ENCODE results near the gene SIPA1L3.

SIPA1L3 gene

DNA sequence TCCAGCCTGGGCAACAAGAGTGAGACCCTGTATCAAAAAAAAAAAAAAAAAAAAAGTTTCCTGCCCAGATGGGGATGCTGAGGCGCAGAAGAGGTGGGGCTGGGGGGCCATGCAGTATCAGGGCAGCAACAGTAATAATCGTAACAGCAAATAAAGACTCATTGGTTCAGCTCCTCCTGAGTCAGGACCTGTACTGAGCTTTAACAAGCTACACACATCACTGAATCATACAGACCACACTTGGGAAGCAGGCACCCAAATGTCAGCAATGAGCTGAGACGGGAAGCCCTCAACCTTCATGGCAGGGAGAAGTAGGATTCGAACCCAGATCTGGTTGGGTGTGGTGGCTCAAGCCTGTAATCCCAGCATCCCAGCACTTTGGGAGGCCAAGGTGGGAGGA, 327.6 kb downstream of the SIPA1L3 start:
- no peak for DNase-seq (ENCODE audit: low read depth)

DNA sequence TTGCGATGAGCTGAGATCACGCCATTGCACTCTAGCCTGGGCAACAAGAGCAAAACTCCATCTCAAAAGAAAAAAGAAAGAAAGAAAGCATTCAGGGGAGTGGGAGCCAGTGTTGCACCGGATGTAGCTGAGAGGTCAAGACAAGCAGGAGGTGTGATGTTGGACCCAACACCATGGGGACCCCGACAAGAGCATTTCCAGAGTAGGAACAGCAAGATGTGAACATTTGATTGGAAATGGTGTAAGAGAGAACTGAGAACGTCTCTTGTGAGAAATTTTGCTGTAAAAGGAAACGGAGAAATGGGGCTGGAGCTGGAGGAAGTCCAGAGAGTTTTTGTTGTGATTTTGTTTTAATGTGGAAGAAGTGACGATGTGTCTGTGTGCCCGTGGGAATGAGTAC, 332.8 kb downstream of the SIPA1L3 start:
- DNase-seq (ENCODE audit: low read depth) = no peak

DNA sequence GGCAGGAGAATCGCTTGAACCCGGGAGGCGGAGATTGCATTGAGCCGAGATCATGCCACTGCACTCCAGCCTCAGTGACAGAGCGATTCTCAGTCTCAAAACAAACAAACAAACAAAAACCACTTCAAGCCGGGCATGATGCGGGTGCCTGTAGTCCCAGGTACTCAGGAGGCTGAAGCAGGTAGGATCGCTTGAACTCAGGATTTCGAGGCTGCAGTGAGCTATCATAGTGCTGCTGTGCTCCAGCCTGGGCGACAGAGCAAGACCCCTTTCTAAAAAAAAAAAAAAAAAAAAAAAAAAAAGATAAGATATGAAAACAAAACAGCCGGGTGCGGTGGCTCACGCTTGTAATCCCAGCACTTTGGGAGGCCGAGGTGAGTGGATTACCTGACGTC, 336.3 kb downstream of the SIPA1L3 start:
- no peak for DNase-seq (ENCODE audit: low read depth)

DNA sequence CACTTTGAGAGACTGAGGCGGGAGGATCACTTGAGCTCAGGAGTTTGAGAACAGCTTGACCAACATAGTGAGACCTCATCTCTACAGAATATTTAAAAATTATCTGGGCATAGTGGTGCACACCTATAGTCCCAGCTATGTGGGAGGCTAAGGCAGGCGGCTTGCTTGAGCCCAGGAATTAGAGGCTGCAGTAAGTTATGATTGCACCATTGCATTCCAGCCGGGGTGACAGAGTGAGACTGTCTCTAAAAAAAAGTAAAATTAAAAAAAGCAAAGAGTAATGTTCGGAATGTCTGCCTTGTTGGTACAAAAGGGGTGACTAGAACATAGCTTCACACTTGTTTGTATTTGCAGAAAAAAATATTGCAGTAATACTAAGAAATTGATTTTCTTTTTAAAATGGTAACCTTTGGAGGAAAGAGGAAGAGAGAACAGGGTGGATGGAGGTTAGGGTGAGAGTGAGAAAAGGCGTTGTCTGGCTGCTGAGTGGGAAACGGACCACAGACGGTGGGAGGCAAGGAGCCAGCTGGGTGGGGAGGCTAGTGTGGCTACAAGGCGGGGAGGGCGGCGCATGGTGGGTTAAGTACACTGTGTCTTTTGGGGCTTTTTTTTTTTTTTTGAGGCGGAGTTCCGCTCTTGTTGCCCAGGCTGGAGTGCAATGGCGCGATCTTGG, 339.0 kb downstream of the SIPA1L3 start:
- DNase-seq (ENCODE audit: low read depth) = no peak

DNA sequence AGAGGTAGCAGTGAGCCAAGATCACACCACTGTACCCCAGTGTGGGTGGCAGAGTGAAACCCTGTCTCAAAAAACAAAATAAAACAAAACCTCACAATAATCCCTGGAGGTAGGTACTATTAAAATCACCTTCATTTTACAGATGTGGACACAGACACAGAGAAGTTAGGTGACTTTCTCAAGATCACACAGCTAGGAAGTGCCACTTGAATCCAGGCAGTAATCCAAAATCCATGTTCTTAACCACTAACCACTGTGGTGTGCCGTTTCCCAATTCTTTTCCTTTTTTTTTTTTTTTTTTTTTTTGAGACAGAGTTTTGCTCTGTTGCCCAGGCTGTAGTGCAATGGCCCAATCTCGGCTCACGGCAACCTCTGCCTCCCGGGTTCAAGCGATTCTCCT, 340.1 kb downstream of the SIPA1L3 start:
- DNase-seq (ENCODE audit: low read depth) = no peak

DNA sequence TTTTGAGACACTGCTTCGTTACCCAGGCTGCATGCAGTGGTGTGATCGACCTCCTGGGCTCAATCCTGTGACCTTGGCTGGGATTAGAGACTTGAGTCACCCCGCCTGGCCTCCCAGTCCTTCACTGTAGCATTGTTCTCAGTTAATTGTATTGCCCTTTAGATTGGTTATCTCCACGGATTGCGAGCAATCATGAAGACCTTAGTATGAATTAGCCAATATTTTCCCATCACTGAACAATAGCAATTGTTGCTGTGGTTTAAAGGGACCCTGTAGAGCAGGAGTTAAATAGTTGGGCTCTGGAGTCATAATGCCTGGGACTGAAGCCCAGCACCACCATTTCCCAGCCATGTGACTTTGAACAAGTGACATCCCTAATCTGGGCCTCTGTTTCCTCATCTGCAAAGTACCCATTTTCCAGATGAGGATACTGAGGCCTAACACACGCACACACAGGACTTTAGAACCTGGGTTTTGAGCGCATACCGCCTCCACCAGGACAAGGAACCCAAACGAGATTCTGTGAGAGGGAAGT, 340.8 kb downstream of the SIPA1L3 start:
- DNase-seq (ENCODE audit: low read depth) = no peak

DNA sequence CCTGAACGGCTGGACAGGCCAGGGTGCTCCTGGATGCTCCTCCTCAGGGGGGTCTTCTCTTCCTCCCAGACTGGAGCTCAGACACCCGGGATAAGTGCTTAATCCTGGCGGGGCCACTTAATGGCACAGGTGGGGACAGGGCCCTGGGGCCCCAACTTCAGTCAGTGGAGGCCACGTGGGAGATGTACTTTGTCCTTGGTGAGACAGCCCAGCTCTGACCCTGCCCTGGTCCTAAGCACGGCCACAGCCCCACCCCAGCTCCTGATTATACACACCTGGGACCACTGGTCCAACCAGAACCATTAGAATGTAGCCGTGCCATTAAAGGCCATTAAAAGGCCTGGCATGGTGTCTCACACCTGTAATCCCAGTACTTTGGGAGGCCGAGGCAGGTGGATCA, 341.4 kb downstream of the SIPA1L3 start:
- no peak for DNase-seq (ENCODE audit: low read depth)

DNA sequence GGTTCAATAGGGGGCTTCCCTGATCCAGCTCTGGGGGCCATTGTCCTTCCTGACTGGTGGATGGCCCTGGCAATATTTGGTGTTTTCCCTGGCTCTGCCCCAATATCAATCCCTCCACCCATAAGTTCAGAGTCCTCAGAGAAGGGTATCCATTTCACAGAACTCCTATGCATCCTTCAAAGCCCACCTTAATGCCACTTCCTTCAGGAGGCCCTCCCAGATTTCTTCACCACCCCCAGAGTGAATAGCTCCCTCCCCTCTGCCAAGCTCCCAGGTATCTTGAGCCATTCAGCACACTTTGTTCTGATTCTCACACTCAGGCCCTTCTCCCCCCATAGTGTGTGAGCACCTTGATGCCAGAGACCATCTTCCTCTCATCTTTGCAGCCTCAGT, 343.4 kb downstream of the SIPA1L3 start:
- no peak for DNase-seq (ENCODE audit: low read depth)

DNA sequence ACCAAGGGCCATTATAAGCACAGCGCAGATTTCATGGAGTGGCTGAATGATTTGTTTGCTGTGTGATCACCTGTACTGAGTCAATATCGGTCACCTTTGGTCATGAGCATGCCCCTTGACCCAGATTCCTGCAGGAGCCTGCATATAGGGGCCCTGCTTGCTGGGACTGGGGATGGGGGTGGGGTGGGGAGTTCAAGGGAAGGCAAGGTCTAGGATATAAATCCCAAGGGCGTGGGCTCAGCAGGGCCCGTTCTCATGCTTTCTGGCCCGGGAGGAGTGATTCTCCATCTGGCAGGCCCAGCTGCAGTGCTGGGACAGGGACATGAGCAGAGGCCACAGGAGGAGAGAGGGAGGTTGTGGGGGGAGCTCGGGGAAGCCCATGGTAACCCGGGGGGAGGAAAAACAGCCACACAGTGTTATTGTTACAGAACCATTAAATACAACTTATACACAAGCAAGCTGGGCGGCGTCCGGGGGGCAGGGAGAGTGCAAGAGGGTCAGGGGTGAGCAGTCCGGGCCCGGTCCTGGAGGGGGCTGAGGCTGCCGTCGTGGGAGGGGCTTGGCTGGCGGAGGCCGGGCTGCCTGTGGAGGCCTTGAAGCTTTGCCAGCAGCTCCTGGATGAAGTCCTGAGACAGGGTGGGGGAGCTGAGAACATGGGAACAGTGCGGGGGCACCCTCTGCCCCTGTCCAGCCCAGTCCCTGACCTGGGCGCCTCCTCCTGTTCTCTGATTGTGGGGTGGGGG, 344.0 kb downstream of the SIPA1L3 start:
- no peak for DNase-seq (ENCODE audit: low read depth)

DNA sequence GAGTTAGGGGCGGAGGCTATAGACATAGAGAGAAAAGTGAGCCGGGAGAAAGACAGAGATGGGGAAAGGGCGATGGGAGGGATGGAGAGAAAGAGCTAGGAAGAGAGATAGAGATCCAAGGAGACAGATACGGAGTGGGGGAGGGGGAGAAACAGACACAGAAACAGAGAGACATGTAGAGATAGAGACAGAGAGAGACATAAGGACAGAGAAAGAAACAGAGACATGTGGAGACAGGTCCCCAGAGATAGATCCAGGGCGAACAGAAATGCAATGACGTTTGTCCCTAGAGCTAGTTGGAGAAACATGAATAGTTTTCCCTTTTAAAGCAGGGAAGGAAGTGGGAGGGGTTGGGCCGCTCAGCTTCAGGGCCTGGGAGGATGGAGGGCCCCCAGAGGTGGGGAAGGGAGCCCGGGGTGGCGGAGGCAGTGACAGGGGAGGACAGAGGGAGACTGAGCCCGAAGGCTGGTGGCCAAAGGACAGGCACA, 344.6 kb downstream of the SIPA1L3 start:
- no peak for DNase-seq (ENCODE audit: low read depth)

DNA sequence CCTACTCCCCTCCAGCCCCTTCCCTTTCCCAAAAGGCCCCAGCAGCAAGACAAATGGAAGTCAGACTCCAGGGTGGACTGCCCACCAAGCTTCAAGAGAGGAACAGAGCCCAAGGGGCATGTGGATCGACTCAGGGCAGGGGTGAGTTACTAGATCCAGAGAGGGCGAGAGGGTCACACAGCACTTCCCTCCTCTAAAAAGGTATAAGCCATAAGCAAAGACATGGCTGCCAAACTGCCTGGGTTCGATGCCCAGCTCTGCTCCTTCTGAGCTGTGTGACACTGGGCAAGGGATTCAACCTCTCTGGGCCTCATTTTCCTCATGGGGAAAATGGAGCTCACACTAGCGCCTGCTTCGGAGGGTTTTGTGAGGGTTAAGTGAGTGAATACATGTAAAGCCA, 345.4 kb downstream of the SIPA1L3 start:
- DNase-seq (ENCODE audit: low read depth) = no peak

DNA sequence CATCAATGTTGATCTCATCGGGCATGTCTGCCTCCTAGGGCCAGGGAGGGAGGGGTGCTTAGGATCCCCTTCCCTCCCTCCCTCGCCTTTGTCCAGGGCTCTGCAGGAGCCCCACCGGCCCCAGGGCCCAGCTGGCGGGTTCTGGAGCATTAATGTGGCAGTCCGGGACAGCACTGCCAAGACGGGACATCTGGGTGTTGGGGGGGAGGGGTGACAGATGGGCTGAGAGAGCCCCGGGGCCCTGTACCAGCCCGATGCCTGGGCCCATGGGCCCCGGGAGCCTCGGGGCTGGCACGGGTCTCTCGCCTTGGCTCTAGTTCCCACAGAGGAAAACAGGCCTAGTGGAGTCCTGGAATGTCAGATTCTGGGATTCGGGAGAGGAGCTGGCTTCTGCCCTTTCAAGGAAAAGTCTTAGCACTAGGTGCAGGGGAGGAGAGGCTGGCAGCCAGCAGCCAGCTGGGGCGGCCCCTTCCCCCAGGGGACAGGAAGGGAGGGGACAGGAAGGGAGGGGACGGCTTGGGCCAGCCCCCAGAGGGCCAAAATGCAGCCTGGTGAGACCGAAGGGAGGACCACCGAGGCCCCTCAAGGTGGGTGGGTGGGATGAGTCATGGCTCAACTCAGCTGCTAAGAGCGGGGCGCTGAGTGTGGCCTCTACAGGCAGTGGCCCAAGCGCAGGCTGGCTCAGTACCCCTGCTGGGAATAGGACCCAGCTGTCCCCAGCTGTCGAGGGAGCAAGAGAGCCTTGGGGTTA, 346.1 kb downstream of the SIPA1L3 start:
- DNase-seq (ENCODE audit: low read depth) = no peak

DNA sequence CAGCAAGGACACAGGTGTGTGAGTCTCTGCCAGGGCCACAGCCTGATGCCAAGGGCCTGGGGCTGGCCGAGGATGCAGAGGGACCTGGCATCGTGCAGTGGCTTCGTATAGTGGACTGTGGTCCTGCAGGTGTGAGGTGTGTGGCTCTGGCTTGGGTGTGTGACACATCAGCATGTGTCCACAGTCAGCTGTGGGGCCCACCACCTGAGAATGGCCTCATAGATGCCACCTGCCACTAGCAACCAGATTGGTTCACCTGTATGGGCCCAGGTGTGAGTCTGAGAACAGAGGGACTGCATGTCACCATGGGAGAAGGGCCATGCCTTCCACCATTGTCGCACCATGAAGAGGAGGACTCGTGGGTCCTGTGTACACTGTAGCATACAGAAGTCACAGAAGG, 346.8 kb downstream of the SIPA1L3 start:
- DNase-seq (ENCODE audit: low read depth) = no peak

DNA sequence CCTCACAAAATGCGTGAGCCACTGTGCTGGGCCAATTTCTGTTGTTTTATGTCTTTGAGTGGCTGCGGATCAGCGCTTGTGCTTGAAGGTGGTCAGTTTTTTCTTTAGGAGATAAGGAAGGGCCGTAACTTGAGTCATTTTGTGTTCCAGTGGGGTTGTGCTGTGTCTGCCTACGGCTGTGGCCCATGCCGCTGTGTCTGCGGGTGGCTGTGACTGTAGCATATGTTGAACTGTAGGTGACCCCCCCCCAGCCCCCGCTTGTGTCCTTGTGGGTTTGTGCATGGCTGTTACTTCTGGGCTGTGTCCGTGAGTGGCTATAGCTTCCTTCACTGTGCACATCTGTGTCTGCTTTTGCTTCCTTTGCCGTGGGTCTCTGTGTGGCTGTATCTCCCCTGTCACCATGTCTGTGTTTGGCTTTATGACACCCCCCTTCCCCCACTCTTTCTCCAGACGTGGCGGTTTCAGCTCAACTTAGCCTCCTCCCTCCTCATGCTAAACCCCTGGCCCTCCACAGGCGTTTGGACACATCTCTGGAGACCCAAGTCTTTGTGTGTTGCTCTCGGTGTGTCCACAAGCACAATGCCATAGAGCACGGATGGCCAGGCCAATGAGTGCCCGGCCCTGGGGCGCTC, 348.5 kb downstream of the SIPA1L3 start:
- no peak for DNase-seq (ENCODE audit: low read depth)
